SK-N-SH (cell line): ENCODE results near the gene RABGAP1L. TPM values are rescaled to one million over a fixed set of nuclear protein-coding genes. Genes with fewer than 3 reads are reported as not detected.

Experiments used
- polyA plus RNA-seq, 3 experiments: library from polyadenylated mRNA; depleted of rRNA; stranded (reverse); fragments of >200 nt; gene quantifications; 2 replicates each; pipeline ENCODE4 v1.2.3, GENCODE V29; 2012
- small RNA-seq, 7 experiments: library from RNA; depleted of rRNA; stranded (forward); fragments of <200 nt; gene quantifications; one replicate each; pipeline ENCODE3, GENCODE V24; 2012

RABGAP1L gene
- polyA plus RNA-seq, 1 of the 3 experiments (the other 2 are of a cell fraction), result 7.2 TPM

Small RNA genes lying within 50 kb of the gene (small RNA-seq; reads per million reads assigned to genes)
- gene BANF1P4, result 0 reads per million in 7 experiments
- 0 reads per million in 7 experiments for gene RF00019
- gene RNU6-307P, result 0 reads per million in 7 experiments

Other genes with a start within 250 kb of the RABGAP1L start
- gene SERPINC1, start 242.2 kb upstream of the RABGAP1L start, polyA plus RNA-seq (2012; rRNA removed), result 0.05 and 0.08 TPM in 2 replicates
- gene RC3H1, start 137.2 kb upstream of the RABGAP1L start, polyA plus RNA-seq (2012; rRNA removed), result 2.9 and 3.3 TPM in 2 replicates